ENCODE results near the gene DNAH10.
"Not testable (repeated sequence)": the region's sequence is repeated elsewhere in the genome, so short reads cannot be mapped to it uniquely, and the experiment has no call there.

DNAH10 gene

GRCh38 chr12:123749355-123749754, 12.7 kb upstream of the DNAH10 start:
- no peak for DNase-seq

GRCh38 chr12:123750159-123750656, 11.9 kb upstream of the DNAH10 start:
- no peak for DNase-seq

GRCh38 chr12:123752046-123752445, 10.1 kb upstream of the DNAH10 start:
- DNase-seq: no peak

GRCh38 chr12:123754041-123754772, 7.9 kb upstream of the DNAH10 start:
- DNase-seq: no peak

GRCh38 chr12:123757561-123757960, 4.5 kb upstream of the DNAH10 start:
- no peak for DNase-seq

- no peak for DNase-seq
Observed at GRCh38 chr12:123760267-123760938, 1.7 kb upstream of the DNAH10 start.

- no peak for DNase-seq
Observed at GRCh38 chr12:123762715-123763052, 583 bp downstream of the DNAH10 start.

GRCh38 chr12:123763093-123763492, 992 bp downstream of the DNAH10 start:
- no peak for DNase-seq

GRCh38 chr12:123764109-123764508, 2.0 kb downstream of the DNAH10 start:
- no peak for DNase-seq

GRCh38 chr12:123765504-123766035, 3.5 kb downstream of the DNAH10 start:
- no peak for DNase-seq

- DNase-seq: no peak
Observed at GRCh38 chr12:123767613-123768012, 5.5 kb downstream of the DNAH10 start.

- no peak for DNase-seq
Observed at GRCh38 chr12:123771261-123771660, 9.2 kb downstream of the DNAH10 start.

- no peak for DNase-seq
Observed at GRCh38 chr12:123772074-123772473, 10.0 kb downstream of the DNAH10 start.

GRCh38 chr12:123773375-123773774, 11.3 kb downstream of the DNAH10 start:
- no peak for DNase-seq

GRCh38 chr12:123779551-123779950, 17.4 kb downstream of the DNAH10 start:
- DNase-seq: no peak

- DNase-seq: no peak
Observed at GRCh38 chr12:123782997-123783792, 21.1 kb downstream of the DNAH10 start.

GRCh38 chr12:123787466-123787865, 25.4 kb downstream of the DNAH10 start:
- no peak for DNase-seq

GRCh38 chr12:123788541-123788940, 26.4 kb downstream of the DNAH10 start:
- DNase-seq: no peak

- not testable (repeated sequence) for DNase-seq
Observed at GRCh38 chr12:123789422-123789821, 27.3 kb downstream of the DNAH10 start.

GRCh38 chr12:123790905-123791467, 28.9 kb downstream of the DNAH10 start:
- no peak for DNase-seq

- no peak for DNase-seq
Observed at GRCh38 chr12:123794027-123794426, 31.9 kb downstream of the DNAH10 start.

GRCh38 chr12:123798518-123798917, 36.4 kb downstream of the DNAH10 start:
- no peak for DNase-seq

GRCh38 chr12:123799227-123799626, 37.1 kb downstream of the DNAH10 start:
- DNase-seq: no peak

Measured in NK-92 treated with Interleukin-12 subunit alpha and Interleukin-12 subunit beta, amount 100 ng/mL, for 24 hours (cell line).